IPS-15b (cell line): ENCODE measurements around the gene EPHA2.

Experiments
- H3K27me3 ChIP-seq: one replicate; pipeline ENCODE4 v1.6.1; 2013; ENCODE audit warnings: low read length; ENCODE audit not compliant: control insufficient read depth, insufficient read depth
- H3K36me3 ChIP-seq: one replicate; pipeline ENCODE4 v1.6.1; 2013; ENCODE audit warnings: low read length; ENCODE audit not compliant: control insufficient read depth, insufficient read depth
- H3K4me1 ChIP-seq: one replicate; pipeline ENCODE4 v1.6.1; 2013; ENCODE audit warnings: mild to moderate bottlenecking, low read length; ENCODE audit not compliant: control insufficient read depth, insufficient read depth
- H3K4me3 ChIP-seq: one replicate; pipeline ENCODE4 v1.5.1; 2013; ENCODE audit warnings: low read depth, low read length
- H3K9ac ChIP-seq: one replicate; pipeline ENCODE4 v1.6.1; 2013; ENCODE audit warnings: low read depth, mild to moderate bottlenecking, low read length
- H3K9me3 ChIP-seq: one replicate; pipeline ENCODE4 v1.6.1; 2013; ENCODE audit warnings: mild to moderate bottlenecking, low read length; ENCODE audit not compliant: control insufficient read depth, insufficient read depth

EPHA2 gene

GRCh38 chr1:16117936-16118335, 37.9 kb downstream of the EPHA2 start:
- Histone ChIP-seq H3K4me3 (no peak overlapping the region), H3K4me1 (peaks cover 19% of the 10 kb centered on the region), H3K9ac (no peak overlapping the region), H3K9me3 (no peaks in the 10 kb centered on the region), H3K27me3 (no peaks in the 10 kb centered on the region), H3K36me3 (no peaks in the 10 kb centered on the region)

DNA sequence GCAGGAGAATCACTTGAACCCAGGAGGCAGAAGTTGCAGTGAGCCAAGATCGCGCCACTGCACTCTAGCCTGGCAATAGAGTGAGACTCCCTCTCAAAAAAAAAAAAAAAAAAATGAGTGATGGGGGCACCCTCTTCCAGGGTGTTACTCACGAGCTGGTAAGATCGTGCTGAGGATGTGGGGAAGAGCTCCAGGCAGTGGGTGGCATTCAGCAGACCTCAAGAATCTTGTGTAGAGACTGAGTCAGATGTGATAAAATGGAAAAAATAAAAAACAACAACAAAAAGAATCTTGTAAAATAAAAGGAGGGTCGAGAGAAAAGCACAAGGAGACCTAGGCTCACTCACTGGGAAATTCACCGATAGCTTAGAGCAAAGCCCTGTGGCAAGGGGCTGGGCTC, 38.5 kb downstream of the EPHA2 start:
- Histone ChIP-seq H3K4me1 (peaks cover 23% of the 10 kb centered on the region), H3K9me3 (no peaks in the 10 kb centered on the region), H3K27me3 (no peaks in the 10 kb centered on the region), H3K9ac (no peak overlapping the region), H3K36me3 (no peaks in the 10 kb centered on the region), H3K4me3 (no peak overlapping the region)

DNA sequence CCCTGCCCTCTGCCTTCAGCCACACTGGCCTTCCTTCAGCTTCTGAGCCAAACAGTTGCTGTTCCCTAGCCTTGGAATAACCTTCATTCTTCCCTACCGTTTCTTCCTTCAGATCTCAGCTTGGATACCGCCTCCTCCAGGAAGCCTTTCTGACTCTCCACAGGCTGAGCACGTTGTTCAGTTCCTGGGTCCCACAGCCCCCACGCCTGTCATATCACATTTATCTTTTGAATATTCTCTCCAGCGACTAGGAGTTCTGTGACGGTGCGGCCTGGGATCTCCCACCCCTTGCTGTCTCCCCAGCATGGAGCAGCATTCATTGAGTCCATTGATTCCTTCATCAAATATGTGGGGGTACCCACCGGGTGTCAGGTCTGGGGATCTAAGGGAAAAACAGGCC, 39.2 kb downstream of the EPHA2 start:
- H3K4me3 ChIP-seq = peak overlapping the region; percentile 22
- no peaks in the 10 kb centered on the region for H3K9me3 ChIP-seq
- H3K9ac ChIP-seq = no peak overlapping the region
- no peaks in the 10 kb centered on the region for H3K27me3 ChIP-seq
- no peaks in the 10 kb centered on the region for H3K36me3 ChIP-seq
- peaks cover 25% of the 10 kb centered on the region for H3K4me1 ChIP-seq

DNA sequence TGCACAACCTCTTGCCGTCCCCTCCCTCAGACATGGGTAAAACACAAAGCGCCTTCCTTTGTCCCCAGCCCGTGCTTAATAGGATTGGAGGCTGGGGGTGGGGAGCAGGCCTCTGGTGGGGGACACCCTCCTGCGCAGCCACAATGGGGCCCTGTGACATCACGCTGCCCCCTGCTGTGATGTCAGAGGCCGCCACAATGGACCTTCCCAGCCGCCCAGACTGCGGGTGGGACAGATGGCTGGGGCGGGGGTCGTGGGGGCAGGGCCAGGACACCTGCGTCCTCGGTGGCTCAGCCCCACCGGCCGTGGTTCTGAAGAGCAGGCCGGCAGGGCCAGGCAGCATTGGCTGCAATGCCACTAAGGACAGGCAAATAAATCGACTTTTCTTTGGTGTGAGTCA, 39.9 kb downstream of the EPHA2 start:
- H3K9ac ChIP-seq = no peak overlapping the region
- peak overlapping the region; percentile 22 for H3K4me3 ChIP-seq
- H3K27me3 ChIP-seq = no peaks in the 10 kb centered on the region
- H3K4me1 ChIP-seq = peaks cover 24% of the 10 kb centered on the region
- H3K9me3 ChIP-seq = no peaks in the 10 kb centered on the region
- H3K36me3 ChIP-seq = no peaks in the 10 kb centered on the region

- Histone ChIP-seq H3K9me3 (no peaks in the 10 kb centered on the region), H3K27me3 (no peaks in the 10 kb centered on the region), H3K9ac (no peak overlapping the region), H3K4me3 (peak overlapping the region; percentile 22), H3K36me3 (no peaks in the 10 kb centered on the region), H3K4me1 (peaks cover 20% of the 10 kb centered on the region)
Observed at GRCh38 chr1:16115468-16115983, 40.3 kb downstream of the EPHA2 start.

DNA sequence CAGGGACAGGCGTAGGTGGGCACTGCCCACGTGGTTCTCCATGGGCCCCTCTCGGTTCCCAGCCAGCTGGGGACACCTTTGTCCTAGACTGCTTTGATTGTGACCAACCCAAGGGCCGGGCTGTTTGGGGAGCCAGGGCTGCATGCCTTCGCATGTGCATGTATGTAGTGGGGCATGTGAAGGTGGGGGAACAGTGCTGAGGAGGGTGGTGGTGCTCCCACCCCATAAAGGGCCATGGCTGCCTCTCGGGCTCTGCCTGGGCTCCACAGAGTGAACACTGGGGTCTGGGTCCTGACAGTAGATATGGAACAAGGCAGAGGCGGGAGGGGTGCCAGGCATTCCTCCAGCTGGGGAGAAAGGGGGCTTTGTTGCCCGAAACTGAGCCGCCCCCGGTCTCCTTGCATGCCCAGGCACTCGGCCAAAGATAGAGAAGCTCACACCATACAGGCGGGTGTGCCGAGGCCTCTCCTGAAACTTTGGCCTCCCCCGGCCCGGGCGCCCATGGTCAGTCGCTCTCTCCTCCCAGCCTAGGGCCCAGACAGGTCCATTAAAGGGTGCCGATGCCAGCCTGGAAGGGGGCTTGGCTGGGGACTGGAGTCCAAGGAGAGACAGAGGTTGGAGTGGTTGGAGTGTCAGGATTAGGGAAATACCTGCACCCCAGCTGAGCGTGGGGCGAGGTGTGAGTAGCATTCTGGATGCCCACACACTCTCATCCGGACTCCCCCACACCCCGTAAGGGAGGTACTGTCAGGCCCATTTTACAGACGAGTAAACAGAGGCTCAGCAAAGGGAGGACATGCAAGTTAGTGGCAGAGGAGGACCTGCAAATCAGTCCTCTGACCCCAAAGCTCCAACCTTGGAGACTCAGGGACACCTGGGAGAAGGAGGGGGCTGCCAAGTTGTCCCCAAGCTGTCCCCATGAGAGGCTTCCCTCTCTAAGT, 41.1 kb downstream of the EPHA2 start:
- Histone ChIP-seq H3K4me1 (peaks cover 16% of the 10 kb centered on the region), H3K36me3 (no peaks in the 10 kb centered on the region), H3K27me3 (no peaks in the 10 kb centered on the region), H3K4me3 (peak overlapping the region; percentile 22), H3K9ac (no peak overlapping the region), H3K9me3 (no peaks in the 10 kb centered on the region)

DNA sequence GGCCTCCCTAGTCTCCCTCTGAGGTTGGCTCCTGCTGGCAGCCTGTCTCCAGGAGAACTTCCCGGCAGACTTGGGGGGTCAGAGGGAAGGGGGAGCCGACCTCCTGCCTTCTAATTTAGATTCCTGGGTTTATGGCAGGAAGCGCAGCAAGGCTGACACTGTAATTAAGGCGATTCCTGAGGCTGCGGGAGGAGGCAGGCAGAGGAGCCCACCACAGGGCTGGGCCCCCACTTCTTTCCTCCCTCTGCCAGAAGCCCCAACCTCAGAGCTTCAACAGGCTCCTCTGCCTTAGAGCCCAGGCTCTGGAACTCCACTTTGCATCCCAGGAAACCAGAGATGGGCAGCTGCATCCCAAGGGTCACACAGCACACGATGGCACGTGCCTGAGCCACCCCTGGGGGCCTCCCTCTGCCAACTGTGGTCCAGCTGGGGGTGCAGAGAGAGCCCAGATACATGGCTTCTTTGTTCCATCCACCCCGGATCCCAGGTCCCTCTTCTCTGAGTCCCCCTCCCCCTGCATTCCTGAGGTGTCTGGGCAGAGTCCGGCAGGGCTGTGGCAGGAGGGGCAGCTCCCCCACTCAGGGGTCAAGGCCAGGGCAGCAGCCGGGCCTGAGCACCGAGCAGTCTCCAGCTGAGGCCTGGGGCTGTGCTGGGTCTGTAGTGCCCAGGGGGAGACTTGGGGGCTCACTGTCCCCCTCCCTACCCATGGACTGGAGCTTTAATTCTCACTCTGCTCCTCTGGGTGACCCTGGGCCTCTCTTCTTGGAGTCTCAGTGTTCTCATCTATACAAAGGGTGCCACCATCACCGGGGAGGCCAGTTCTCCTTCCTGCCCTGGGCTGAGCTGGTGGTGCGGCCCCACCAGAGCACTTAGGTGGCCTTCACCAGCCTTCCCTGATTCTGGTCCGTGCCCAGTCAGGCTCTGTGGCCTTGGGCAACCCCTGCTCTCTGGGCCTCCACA, 43.0 kb downstream of the EPHA2 start:
- no peaks in the 10 kb centered on the region for H3K9me3 ChIP-seq
- H3K36me3 ChIP-seq = no peaks in the 10 kb centered on the region
- no peak overlapping the region for H3K9ac ChIP-seq
- no peak overlapping the region for H3K4me3 ChIP-seq
- peaks cover 16% of the 10 kb centered on the region for H3K4me1 ChIP-seq
- no peaks in the 10 kb centered on the region for H3K27me3 ChIP-seq

GRCh38 chr1:16111771-16112595, 43.9 kb downstream of the EPHA2 start:
- no peak overlapping the region for H3K4me3 ChIP-seq
- H3K4me1 ChIP-seq = peaks cover 13% of the 10 kb centered on the region
- no peaks in the 10 kb centered on the region for H3K9me3 ChIP-seq
- H3K9ac ChIP-seq = no peak overlapping the region
- no peaks in the 10 kb centered on the region for H3K36me3 ChIP-seq
- no peaks in the 10 kb centered on the region for H3K27me3 ChIP-seq

GRCh38 chr1:16110884-16111283, 45.0 kb downstream of the EPHA2 start:
- no peaks in the 10 kb centered on the region for H3K9me3 ChIP-seq
- no peak overlapping the region for H3K9ac ChIP-seq
- H3K36me3 ChIP-seq = no peaks in the 10 kb centered on the region
- H3K4me3 ChIP-seq = no peak overlapping the region
- peaks cover 5% of the 10 kb centered on the region for H3K4me1 ChIP-seq
- H3K27me3 ChIP-seq = no peaks in the 10 kb centered on the region

GRCh38 chr1:16110456-16110855, 45.4 kb downstream of the EPHA2 start:
- no peaks in the 10 kb centered on the region for H3K27me3 ChIP-seq
- no peaks in the 10 kb centered on the region for H3K36me3 ChIP-seq
- peaks cover 5% of the 10 kb centered on the region for H3K4me1 ChIP-seq
- no peak overlapping the region for H3K4me3 ChIP-seq
- no peaks in the 10 kb centered on the region for H3K9me3 ChIP-seq
- H3K9ac ChIP-seq = no peak overlapping the region

DNA sequence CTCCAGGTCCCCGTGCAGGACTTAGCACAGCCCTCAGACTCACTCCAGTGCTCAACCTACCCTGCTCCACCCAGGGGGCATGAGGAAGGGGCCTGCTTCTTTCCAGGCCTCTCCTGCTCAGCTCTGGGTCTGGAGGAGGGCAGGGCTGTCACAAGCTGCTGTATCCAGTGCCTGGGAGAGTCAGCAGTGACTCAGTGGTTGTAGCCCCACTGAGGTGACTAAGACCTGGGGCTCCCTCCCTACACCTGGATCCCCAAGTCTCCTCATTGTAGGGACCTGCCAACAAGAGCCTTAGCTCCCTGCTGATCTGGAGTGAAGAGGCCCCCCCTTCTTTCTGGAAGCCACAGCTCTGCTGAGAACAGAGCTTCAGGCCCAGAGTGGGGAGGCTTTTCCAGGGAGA, 46.3 kb downstream of the EPHA2 start:
- H3K36me3 ChIP-seq = no peaks in the 10 kb centered on the region
- H3K9ac ChIP-seq = no peak overlapping the region
- H3K27me3 ChIP-seq = no peaks in the 10 kb centered on the region
- peaks cover 5% of the 10 kb centered on the region for H3K4me1 ChIP-seq
- H3K4me3 ChIP-seq = no peak overlapping the region
- H3K9me3 ChIP-seq = no peaks in the 10 kb centered on the region
